Panc1 (cell line): ENCODE measurements around the gene EMILIN2.

Source experiments
- POLR2AphosphoS5 ChIP-seq: IDR thresholded peaks from 2 replicates; pipeline ENCODE4 v1.6.1; 2012; ENCODE audit warnings: mild to moderate bottlenecking, low read depth, low read length, moderate library complexity
- TF ChIP-seq, protein P1 (sequence below): fragments of 450-650 bp; IDR thresholded peaks from 2 replicates; pipeline ENCODE4 v1.5.1; 2017; ENCODE audit warnings: mild to moderate bottlenecking

DNA sequence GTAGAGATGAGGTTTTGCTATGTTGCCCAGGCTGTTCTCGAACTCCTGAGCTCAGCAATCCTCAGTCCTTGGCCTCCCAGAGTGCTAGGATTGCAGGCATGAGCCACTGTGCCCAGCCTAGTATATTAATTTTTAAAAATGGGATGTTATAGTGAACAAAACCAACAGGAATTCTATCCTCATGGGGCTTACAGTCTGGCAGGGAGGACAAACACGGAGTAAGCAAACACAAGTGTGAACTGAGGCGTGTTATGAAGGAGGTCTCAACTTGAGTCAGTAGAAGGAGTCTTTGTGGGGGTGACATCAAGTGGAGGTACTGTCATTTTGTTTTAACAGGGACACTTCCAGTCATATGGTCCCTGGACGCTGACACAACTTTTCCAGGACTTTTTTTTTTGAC lies 33.1 kb downstream of the EMILIN2 start:
- TF ChIP-seq, protein P1, sequence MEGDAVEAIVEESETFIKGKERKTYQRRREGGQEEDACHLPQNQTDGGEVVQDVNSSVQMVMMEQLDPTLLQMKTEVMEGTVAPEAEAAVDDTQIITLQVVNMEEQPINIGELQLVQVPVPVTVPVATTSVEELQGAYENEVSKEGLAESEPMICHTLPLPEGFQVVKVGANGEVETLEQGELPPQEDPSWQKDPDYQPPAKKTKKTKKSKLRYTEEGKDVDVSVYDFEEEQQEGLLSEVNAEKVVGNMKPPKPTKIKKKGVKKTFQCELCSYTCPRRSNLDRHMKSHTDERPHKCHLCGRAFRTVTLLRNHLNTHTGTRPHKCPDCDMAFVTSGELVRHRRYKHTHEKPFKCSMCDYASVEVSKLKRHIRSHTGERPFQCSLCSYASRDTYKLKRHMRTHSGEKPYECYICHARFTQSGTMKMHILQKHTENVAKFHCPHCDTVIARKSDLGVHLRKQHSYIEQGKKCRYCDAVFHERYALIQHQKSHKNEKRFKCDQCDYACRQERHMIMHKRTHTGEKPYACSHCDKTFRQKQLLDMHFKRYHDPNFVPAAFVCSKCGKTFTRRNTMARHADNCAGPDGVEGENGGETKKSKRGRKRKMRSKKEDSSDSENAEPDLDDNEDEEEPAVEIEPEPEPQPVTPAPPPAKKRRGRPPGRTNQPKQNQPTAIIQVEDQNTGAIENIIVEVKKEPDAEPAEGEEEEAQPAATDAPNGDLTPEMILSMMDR: no peak
- TF ChIP-seq POLR2AphosphoS5: no peak
